Activated gamma-delta T cell (primary cell): ENCODE results near the gene MMP14.
A peak's percentile ranks its signal among the peaks of the same experiment; 100 is the strongest.

Experiments
- DNase-seq: peaks from one replicate; lab custom pipeline; 2025; lab: John Stamatoyannopoulos, UW

Gene MMP14

DNA sequence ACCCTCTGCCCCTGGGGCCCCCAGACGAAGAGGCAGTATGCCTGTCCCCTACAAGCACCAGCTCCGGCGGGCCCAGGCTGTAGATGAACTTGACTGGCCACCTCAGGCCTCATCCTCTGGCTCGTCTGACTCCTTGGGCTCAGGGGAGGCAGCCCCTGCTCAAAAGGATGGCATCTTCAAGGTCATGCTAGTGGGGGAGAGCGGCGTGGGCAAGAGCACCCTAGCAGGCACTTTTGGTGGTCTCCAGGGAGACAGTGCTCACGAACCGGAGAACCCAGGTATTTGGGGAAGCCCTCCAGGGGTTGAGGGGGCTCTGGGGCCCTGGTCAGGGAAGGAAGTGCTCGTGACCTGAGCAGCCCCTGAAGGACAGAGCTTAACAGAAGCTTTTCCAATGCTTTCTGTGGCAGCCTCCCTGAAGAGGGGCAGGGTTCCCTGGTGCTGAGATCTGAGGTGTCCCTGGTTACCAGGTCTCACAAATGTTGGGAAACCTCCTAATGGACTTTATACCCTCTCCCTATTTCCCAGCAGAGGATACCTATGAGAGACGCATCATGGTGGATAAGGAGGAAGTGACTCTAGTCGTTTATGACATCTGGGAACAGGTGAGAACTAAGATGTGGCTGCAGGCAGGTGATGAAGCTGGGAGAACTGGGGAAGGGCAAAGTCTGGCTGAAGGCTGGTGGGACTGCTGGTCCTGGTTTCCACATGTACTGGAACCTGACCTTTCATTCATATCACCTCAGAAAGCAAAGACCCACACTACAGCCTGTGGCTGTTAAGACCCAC is 48.5 kb downstream of the MMP14 start:
- no peak for DNase-seq

DNA sequence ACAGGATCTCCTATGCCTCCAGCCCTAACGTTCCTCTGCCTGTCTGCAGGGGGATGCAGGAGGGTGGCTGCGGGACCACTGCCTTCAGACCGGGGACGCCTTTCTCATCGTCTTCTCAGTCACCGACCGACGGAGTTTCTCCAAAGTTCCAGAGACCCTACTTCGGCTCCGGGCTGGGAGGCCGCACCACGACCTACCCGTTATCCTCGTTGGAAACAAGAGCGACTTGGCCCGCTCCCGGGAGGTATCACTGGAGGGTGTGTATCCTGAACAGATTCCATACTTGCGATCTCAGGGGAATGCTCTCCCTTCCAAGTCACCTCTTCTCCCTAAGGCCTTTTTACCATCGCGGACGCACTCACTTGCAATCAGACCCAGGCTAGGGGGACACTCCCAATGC is 49.6 kb downstream of the MMP14 start:
- DNase-seq: no peak

DNA sequence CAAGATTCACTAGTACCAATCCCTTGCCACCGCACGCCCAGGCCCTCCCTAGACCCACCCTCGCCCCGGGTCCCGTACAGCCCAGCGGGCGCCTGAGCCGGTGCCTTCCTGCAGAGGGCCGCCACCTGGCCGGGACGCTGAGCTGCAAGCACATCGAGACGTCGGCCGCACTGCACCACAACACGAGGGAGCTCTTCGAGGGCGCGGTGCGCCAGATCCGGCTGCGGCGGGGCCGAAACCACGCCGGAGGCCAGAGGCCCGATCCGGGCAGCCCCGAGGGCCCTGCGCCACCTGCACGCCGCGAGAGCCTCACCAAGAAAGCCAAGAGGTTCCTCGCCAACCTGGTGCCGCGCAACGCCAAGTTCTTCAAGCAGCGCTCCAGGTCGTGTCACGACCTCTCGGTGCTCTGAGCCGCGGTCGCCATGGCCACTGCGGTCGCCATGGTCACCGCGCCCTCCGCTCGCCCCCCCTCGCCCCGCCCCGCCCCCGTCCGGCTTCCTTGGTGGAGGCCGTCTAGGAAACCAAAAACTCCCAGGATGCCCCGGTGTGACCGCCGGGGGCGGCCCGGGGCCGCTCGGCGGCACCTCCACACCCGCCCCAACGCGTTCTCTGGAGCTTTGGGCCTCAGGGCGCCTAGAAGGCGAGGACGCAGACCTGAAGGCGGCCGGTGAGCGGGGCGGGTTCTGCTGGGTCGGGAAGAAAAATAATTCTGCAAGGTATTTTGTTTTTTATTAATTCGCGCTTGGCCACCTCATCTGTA is 50.3 kb downstream of the MMP14 start:
- DNase-seq: peak; percentile 54

DNA sequence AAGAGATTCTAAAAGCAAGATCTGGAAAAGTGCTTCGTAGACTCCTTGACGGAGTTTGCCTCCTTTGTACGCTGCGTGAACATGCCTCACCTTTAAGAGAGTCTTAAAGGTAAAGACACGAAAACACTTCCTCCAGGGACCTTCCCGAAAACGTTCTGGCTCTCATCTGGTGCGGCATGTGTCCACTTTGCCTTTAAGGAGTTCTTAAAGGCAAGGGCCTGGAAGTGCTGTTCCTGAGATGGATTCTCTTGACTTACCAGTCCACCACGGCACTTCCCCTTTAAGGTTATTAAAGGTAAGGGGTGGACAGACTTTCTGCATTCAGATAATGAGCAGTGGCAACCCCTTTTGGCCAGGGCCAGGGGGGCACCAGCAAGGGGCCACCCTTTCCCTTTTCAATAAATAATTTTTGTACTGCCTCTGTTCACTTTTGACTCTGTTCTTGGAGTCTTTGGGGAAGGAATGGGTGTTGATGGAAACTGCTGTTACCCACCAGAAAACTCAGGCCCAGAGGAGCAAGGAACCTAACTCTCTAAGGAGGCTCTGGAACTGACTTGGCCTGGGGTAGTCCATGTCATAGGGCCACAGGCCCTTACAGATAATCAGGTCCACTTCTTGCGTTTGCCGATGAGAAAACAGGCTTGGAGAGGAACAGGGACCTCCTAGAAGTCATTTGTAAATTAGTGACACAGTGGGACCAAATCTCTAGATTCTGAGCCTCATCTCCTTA is 51.0 kb downstream of the MMP14 start:
- DNase-seq: no peak

DNA sequence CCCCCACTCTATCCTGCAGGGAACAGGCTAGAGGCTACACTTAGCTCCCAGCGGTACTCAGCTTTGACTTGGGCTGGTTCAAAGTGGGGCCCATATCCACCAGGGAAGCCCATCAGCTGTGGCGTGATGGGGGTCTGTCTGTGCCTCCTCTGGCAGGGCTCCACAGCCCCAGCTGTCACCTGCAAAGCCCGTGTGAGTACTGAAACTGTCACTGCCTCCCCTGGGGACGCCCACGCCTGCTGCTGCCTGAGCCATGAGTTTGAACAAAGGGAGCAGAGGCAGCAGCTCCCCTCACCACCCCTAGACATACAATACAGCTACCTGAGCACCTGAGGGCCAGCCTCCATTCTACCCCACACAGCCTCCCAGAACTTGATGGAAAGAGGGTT is 51.6 kb downstream of the MMP14 start:
- no peak for DNase-seq

DNA sequence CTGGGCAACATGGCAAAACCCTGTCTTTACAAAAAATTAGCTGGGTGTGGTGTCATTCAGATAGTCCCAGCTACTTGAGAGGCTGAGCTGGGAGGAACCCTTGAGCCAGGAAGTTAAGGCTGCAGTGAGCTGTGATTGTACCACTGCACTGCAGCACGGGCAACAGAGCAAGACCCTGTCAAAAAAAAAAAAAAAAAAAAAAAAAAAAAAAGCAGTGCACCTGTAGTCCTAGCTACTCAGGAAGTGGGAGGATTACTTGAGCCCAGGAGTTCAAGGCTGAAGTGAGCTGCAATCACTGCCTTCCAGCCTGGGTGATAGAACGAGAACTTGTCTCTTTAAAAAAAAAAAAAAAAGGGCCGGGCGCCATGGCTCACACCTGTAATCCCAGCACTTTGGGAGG is 52.3 kb downstream of the MMP14 start:
- no peak for DNase-seq

DNA sequence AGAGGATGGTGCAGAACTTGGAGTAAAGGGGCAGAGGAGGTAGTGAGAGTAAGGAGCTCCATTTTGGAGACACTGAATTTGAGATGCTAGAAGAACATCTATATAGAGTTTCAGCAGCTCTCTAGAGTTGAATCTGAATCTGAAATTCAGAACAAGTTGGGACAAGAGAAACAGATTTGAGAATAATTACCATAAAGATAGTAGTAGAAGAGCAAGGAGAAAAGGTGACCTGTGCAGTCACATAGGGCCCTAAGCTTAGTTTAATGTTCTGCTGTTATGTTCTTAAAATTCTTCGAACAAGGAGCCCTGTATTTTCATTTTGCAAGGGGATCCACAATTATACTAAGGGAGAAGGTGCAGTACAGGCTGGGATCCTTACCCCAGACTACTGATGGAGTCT is 54.0 kb downstream of the MMP14 start:
- no peak for DNase-seq

DNA sequence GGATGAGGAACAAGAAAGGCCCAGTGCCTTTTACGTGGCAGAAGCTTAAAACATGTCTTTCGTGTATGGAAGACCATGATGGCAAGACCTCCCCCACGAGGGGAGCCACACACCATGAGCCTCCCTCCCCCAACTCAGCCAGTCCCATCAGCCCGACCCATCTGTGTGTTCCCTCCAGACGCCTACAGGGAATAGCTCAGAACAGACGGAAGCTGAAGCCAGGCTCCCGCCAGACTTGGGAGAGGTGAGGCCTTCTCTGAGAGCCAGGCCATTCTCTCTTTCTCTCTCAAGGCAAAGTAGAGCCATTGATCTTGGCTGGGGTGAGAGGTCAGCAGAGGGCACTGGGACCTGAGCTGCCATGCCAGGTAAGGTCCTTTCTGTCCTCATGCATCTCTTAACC is 56.1 kb downstream of the MMP14 start:
- DNase-seq: no peak

DNA sequence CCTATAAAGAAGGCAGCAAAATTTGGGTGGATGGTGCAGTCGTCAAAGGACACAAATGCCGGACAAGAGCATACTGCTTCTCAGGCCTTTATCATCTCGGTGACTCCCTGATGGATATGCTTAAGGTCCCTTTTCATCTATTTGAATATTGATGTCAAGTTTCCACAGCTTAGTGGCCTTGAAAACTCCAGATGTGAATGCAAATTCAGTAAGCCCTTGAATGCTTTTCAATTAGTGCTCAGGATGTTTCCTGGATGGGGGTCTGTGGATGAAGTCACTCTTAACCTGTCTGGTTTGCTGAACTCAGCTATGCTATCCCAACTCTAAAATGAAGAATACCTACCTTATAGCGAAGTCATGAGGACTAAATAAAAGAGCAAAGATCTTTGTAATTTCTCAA is 57.3 kb downstream of the MMP14 start:
- DNase-seq: no peak

DNA sequence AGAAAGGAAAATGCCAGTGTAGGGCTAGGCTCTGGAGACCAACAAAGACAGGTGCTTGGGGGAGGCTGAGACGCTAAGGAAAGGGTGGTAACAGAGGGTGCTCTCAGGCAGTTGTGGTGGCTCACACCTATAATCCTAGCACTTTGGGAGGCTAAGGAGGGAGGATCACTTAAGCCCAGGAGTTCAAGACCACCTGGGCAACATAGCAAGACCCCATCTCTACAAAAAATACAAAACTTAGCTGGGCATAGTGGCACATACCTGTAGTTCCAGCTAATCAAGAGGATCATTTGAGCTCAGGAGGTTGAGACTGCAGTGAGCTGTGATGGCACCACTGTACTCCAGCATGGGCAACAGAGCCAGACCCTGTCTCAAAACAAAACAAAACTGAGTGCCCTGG is 59.0 kb downstream of the MMP14 start:
- no peak for DNase-seq

DNA sequence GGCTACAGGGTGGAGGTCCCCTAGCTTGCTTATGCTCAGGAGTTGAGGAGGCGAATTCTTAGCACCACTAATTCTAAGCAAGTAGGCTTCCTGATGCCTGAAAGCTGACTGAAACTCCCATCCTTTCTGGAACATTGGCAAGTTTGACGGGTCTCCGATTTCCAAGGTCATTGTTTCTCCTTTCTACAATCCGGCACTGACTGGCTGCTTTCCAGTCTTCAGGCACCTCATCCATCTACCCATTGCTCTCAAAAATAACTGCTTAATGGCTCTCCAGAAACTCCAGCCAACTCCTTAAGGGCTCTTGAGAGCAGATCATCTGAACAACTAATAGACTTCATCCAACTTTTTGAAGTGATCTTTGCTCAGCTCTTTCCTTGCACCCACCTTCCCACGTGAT is 60.0 kb downstream of the MMP14 start:
- no peak for DNase-seq

DNA sequence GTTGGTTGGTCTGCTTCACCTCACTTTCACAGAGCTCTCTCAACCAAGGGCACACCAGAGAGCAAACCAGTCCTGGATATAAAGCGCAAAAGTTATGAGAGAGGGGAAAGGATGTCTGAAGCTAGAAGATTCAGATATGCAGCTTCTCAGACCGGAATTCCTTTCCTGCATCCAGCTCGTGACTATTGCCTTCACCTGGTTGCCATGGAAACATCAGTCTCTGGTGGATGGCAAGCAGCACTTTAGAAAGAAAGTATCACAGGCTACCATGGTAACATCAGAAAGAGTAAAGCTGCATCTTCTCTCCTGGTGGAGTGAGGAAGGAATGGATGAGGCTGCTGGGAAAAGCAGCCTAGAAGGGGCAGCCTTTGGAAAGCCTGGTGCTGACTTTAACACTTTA is 60.4 kb downstream of the MMP14 start:
- no peak for DNase-seq

DNA sequence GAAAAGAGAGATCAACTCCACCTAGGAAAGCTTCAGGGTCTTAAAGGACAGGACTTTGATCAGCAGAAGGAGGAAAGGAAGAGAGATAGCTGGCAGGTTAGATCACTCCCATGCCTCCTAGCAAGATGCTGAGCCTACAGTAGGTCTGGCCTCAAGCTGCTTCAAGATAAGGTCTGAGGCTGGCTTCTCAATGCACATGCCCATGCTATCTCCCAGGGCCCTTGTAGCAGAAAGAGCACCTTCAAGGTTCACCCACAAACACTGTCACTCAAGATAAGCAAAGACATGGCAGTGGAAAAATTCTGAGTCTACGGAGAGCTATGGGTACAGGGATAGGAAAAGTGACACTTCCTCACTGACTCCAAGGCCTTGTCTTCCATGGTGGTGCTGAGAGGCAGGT is 61.0 kb downstream of the MMP14 start:
- DNase-seq: no peak
